ENCODE data around the gene CNTNAP2.

CNTNAP2 gene

DNA sequence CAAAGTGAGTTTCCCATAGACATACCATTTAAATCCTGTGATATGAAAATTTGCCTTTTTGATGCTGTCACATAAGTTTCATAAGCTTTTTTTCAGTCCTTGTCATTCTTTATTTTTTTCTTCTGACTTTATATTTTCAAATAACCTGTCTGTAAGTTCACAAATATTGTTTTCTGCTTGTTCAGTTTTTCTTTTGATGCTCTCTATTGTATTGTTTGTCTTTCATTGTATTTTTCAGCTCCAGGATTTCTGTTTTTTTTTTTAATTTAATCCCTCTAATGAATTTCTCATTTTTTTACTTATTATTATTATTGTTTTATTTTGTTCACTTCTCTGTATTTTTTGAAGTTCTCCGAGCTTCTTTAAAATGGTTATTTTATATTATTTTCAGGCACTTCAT, 623.4 kb downstream of the CNTNAP2 start:
- DNase-seq (ENCODE audit: low read depth in 2 of 2, low spot score in 1 of 2) = no peak

DNA sequence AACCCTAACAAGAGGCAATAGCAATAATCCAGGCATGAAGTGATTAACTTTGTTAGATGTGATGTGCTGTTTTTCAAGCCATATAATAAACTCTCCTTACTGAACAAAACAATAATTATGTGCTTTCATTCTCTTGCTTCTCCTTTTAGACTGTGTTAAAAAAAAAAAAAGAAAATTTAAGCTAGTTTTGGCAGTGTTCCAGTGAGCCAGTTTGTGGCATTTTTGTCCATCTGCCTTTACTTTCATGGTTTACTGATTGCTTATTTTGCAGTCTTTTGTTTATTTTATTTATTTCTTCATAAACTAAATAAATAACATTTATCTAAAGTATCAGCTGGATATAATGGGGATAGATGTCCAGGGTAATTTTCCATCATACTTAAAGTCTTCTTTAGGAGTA, 625.3 kb downstream of the CNTNAP2 start:
- DNase-seq (ENCODE audit: low read depth in 2 of 2, low spot score in 1 of 2) = no peak

DNA sequence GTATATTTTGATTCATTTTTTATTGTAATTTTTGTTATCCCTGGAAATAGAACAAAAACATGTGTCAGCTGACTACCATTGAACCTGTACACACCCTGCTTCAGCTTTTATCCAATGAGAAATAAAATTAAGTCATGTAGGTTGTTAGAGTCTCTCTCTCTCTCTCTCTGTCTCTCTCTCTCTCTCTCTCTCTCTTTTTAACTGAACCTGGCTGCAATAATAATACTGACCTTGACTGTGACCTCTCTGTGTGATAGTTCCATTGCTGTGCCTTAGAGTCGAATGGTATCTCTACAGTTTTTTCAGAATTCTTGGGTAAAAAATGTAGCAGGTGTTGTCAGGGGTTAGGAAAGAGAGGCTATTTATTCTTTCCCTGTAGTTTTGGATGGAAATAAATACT, 637.8 kb downstream of the CNTNAP2 start:
- no peak for DNase-seq (ENCODE audit: low read depth in 2 of 2, low spot score in 1 of 2)

DNA sequence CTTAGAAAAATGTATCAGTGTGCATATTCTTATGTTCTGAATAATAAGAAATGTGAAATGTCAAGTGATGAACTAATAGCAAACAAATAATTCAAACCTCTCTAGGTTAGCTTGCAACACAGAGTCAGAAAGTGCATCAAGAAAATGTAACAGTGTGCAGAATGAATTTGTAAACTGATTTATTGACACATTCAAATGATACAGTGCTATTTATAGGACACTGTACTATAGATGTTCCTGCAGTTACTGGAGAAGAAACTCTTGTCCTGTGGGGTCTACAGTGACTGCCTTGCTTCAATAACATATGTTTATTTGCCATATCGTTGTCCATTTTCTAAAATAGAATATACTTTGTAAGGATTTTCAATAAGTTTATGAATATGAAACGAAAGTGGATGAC, 639.0 kb downstream of the CNTNAP2 start:
- DNase-seq (ENCODE audit: low read depth in 2 of 2, low spot score in 1 of 2) = no peak

DNA sequence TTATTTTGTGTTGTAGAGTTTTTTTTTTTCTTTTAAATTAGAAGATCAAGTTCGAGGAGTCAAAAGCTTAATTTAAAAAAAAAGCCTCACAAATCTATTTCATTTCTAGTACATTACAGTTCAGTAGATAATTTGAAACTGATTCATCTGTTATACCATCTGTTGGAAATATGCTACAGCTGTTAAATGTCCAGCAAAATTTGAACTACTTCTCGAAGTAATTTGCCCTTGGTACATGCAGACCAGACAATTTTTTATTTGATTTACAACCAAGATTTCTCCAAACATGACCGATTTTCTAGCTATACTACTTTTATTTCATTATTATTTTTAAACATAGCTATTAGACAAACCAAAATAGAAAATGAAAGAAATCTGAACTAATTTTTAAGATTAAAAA, 647.9 kb downstream of the CNTNAP2 start:
- no peak for DNase-seq (ENCODE audit: low read depth in 2 of 2, low spot score in 1 of 2)

DNA sequence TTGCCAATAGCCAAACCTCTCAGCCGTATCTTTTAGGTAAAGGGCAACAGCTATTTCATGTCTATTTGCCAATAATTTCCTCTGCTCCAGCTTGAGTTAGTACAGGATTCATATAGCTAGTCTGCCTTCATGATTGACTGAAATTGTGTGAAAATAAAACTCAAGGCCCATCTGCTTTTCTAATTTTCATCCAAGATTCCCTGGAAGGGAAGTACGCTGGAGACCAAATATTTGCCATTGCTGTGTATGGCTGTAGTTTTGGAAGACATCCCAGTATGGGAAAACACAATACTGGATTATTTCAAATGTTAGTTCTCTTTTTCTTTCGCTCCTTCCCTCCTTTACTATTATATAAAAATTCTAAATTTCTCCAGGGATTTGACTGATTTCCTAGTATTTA, 652.4 kb downstream of the CNTNAP2 start:
- DNase-seq (ENCODE audit: low read depth in 2 of 2, low spot score in 1 of 2) = no peak

DNA sequence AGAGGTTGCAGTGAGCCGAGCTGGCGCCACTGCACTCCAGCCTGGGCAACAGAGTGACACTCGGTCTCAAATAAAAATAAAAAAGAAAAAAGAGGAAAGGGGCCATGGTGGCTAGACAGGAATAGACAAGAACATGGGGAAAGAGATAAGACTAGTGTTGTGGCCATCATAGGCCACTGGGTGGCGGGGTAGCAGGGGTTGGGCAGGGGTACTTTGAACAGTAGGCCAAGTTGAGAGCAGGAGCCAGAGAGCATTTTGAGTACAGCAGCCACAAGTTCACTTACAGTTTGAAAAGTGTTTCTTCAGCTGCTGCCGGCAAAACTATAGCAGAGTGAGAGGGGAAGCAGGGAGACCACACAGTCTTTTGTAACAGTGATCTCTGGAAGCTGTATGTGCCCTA, 656.0 kb downstream of the CNTNAP2 start:
- DNase-seq (ENCODE audit: low read depth in 2 of 2, low spot score in 1 of 2) = no peak

DNA sequence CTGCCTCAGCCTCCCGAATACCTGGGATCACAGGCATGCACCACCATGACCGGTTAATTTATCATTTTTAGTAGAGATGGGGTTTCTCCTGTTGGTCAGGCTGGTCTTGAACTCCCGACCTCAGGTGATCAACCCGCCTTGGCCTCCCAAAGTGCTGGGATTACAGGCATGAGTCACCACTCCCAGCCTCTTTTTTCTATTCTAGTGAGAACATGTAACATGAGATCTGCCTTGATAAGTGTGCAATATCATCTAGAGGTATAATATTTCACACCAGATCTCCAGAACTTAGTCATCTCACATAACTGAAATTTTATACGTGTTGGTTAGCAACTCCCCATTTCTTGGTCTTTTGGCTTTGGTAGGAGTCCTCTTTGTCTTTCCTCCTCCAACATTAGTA, 656.9 kb downstream of the CNTNAP2 start:
- no peak for DNase-seq (ENCODE audit: low read depth in 2 of 2, low spot score in 1 of 2)

DNA sequence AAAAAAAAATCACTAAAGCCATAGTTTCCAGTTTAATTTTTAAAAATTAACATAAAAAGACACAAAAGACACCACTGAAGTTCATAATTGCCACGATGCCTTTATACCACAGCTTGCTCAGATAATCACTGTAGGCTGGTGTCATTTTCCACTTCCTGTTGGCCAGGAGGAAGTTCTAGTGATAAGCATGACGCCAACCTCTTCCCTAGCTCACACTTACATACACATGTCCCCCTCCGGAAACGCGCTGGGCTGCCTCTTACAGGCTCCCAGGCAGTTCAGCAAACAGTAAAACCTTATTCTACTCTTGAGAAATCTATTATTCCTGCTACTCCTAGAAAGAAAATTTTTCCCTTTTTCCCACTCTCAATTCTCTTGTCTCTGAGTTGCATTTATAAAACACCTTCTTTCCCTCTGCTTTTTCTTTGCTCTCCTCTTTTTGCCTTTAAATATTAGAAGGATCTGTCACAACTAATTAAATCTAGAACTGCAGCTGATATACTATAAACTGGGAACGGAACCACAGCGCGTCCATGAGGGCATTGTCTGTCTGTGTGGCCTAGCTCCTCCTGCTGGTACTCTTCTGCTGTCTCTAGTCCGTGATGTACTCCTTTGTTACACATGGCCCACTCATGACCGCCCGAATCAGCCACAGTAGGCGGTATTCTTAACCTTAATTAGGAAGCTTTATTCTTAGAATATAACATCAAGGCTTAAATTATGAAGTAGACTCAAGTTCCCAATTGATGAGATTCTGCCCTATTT, 664.9 kb downstream of the CNTNAP2 start:
- DNase-seq (ENCODE audit: low read depth in 2 of 2, low spot score in 1 of 2) = no peak

DNA sequence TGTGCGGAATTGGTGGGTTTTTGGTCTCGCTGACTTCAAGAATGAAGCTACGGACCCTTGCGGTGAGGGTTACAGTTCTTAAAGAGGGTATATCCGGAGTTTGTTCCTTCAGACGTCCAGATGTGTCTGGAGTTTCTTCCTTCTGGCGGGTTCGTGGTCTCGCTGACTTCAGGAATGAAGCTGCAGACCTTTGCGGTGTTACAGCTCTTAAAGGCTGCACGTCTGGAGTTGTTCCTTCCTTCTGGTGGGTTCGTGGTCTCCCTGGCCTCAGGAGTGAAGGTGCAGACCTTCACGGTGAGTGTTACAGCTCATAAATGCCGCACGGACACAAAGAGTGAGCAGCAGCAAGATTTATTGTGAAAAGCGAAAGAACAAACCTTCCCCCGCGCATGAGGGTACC, 670.7 kb downstream of the CNTNAP2 start:
- no peak for DNase-seq (ENCODE audit: low read depth in 2 of 2, low spot score in 1 of 2)

DNA sequence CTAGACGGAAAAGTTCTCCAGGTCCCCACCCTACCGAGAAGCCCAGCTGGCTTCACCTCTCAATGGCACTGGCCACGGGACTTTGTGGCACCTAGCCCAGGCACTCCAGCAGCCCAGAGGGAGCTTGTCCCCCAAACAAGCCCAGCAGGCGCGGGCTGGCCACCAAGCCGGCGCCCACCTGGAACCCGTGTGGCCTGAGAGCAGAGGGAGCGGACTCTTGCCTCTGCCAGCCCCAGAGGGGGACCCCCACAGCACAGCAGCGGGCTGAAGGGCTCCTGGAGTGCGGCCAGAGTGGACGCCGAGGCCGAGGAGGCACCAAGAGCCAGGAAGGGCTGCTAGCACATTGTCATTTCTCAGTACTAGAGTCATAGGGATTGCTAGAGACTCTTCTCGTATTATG, 671.4 kb downstream of the CNTNAP2 start:
- DNase-seq (ENCODE audit: low read depth in 2 of 2, low spot score in 1 of 2) = no peak

DNA sequence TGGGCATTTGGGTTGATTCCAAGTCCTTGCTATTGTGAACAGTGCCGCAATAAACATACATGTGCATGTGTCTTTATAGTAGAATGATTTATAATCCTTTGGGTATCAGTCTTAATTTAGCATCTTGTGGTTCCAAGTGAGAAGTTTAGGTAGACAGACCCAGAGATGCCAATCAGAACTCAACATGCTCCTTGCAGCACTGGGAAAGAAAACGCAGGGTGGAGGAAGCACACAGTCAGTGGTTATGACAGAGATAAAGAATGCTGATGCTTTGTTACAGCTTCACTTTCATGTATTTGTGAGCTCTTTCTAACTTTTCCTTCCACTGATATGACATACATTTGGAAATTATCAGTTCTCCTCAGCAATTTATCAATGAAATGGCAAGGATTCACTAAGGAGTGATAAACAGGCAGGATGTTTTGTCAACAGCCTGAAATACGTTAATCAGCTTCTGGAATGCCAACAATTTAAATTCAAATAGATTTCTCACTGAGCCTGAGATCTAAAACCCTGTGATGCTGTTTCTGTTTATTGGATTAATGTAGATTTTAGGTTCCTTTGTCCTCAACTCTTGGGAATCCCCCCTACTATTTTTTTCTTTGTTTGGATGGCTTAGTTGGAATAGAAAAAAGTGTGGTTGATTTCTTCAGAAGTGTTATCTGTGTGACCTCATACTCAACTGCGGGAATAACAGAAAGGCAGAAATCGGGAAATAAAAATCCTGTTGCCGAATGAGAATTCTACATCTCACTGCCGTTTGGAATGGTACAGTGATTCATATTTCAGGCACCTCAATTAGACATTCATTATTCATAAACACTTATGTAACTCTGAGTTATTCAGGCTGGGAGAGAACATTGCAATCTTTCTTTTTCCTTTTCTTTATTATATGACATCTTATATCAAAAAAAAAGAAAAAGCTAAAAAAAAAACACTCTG, 675.0 kb downstream of the CNTNAP2 start:
- no peak for DNase-seq (ENCODE audit: low read depth in 2 of 2, low spot score in 1 of 2)

DNA sequence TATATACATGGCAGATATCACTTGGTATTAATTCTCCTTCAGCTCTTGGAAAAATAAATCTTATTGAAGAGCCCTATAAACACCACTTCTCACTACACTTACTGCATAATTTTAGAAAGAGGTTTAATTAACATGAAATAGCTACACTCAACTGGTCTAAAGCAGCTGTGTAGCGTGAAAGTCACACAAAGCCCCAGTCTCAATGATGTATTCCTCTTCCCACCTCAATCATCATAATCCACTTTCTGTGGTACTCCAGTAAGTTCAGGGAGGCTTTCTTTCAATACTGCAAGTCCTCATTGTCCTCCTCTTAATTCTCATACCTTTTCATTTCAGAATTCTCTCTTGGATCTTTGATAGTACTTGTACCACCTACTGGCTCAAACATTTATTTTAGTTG, 688.0 kb downstream of the CNTNAP2 start:
- no peak for DNase-seq (ENCODE audit: low read depth in 2 of 2, low spot score in 1 of 2)

DNA sequence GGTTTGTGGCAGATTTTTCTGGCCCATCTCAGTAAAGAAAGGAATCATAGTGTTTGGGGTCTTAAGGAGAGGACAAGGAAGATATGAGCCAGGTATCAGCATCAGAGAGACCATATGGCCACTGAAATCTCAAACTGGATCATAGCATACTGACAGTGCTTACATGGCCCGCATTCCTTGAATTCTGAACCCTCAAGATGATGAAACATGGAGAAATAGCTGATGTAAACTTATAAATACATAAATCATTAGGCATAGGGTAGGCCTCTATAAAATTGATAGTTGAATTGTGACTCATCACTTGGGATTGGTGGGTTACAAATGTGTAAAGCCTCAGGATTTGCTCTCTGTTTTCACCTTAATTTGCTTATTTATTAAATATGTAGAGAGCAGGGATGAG, 688.5 kb downstream of the CNTNAP2 start:
- no peak for DNase-seq (ENCODE audit: low read depth in 2 of 2, low spot score in 1 of 2)

DNA sequence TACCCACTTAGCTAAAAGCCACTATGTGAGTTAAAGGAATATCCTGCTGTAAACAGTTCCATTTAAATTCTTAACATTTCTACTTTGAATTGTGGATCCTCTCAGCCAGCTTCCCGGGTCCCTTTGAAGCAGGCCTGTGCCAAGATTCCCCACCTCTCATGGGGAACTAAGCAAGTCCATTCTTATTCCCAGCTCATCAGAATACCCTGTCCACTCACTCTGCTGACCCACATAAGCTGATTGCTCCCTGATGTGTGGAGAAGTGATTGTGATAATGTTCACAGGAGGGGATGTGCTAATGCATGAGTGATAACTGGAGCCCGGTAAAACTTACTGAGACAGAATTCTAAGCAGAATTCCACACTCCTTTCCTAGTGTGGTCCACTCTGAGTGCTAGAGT, 709.7 kb downstream of the CNTNAP2 start:
- DNase-seq (ENCODE audit: low read depth in 2 of 2, low spot score in 1 of 2) = no peak

DNA sequence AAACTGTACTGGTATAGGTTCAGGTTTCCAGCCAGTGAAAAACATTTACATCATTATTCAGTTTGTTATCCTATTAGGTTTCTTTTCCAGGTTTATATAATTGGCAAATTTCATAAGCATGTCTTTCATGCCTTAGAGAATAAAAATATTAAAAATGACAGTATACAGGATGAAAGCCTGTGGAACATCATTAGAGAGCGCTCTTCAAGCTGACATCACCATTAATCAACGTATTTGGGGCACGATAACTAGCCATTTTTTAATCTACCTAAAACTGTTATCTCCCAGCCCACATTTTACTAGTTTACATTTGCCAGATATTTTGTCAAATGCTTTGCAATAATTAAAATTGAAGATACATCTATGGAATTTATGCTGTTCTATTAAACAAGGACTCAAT, 714.1 kb downstream of the CNTNAP2 start:
- DNase-seq (ENCODE audit: low read depth in 2 of 2, low spot score in 1 of 2) = no peak

DNA sequence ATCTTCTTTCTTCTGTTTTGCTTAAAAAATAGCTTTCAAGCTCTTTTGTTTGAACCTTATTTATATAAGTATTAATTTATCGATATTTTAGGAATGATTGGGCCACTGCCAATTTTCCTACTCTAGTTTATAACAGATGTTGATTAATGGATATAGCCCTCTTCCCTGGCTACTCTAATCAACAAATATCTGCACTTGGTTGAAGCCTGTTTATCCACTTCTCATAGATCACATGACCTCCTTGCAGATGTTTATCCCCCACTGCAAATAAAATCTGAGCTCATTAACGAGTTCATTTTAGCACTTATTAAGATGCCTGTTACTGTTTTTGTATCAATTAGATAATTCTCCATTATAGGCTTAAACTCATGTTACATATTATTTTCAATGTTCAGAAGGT, 715.3 kb downstream of the CNTNAP2 start:
- DNase-seq (ENCODE audit: low read depth in 2 of 2, low spot score in 1 of 2) = no peak

DNA sequence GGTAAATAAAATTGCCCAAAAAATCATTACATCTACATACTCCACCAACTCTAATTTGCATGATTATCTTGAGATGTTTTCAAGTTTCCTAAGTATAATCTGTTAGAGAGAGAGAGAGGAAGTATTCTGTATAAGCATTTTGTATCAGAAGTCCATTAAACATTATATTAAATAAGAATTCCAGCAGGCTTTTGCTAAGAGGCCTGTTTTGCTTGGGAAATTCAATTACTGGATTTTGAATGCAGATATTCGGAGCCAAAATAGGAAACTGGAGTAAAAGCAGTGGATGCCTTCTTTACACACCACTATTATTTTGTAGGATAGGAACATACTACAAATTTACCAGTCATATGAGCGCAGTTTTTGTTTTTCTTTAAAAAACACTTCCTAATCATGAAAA, 727.8 kb downstream of the CNTNAP2 start:
- no peak for DNase-seq (ENCODE audit: low read depth in 2 of 2, low spot score in 1 of 2)

DNA sequence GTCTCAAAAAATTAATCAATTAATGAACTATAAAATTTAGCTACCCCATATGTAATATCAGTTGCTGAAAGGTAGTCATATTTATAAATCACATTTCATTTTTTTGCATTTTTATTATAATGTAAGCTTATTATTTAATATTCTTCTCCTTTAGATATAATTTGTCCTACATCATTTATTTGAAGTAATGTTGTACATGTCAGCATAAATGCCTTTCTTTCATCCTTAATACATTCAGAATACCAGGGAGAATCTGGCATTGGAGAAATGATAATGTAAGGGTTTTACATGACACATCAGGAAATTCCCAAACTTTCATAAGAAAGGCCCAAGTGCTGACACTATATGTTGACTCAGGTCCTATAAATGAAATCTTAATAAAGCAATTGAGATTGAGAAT, 742.1 kb downstream of the CNTNAP2 start:
- no peak for DNase-seq (ENCODE audit: low read depth in 2 of 2, low spot score in 1 of 2)

DNA sequence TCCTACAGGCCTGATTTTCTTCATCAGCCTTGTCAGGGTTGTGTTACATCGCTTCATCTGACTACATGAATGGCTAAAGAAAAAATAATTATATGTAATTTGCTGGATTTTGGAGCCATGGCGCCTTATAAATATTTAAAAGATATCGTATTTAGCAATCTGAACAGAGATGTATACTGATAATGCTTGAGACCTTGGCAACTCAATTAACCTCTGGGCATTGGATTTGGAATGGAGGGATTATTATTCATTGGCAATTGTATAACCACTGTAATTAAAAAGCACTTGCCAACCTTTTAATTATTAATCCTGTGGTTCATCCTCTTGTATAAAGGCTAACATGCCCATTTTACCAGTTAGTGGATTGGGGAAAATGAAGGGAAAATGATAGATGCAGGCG, 745.1 kb downstream of the CNTNAP2 start:
- no peak for DNase-seq (ENCODE audit: low read depth in 2 of 2, low spot score in 1 of 2)

DNA sequence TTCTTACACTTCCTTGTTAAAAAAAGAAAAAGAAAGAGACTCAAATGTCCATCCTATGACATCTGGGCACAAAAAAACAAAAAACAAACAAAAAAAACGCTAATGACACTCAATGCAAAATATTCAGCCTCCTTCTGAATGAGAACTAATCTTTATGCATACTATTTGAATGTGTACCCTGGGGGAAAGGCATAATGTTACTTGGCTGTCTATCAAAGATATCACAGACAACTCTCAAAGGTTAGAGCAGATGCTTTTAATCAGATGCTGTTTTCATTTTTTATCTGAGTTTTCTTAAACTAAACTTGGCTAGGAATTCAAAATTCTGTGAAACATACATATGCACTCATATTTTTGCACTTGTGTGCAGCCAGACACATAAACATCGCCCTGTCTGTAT, 745.8 kb downstream of the CNTNAP2 start:
- DNase-seq (ENCODE audit: low read depth in 2 of 2, low spot score in 1 of 2) = no peak

DNA sequence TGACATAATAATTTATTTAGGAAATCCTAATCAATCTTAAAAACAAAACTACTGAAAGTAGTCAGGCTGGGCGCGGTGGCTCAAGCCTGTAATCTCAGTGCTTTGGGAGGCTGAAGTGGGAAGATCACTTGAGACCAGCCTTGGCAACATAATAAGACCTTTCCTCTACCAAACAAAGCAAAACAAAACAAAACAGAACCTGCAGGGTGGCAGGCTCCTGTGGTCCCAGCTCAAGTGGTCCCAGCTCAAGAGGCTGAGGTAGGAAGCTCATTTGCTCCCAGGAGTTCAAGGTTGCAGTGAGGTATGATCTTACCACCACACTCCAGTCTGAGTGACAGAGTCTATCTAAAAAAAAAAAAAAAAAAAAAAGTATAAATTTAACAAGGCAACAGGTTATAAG, 748.0 kb downstream of the CNTNAP2 start:
- no peak for DNase-seq (ENCODE audit: low read depth in 2 of 2, low spot score in 1 of 2)

DNA sequence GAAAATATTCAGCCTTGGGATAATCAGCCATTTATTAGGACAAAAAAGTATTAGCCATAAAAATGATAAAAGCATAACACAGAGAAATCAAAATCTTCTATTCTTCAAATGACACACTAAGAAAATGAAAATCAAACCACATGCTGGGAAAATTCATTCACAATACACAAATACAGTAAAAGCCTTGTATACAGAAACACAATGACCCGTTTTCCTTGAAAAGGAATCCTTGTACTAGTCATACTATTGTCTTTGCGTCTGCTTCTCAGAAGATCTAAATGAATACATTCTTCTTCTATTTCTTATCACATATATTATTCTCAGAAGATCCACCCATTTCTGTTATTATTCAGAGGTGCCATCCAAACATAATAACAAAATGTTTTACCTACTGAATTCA, 749.1 kb downstream of the CNTNAP2 start:
- no peak for DNase-seq (ENCODE audit: low read depth in 2 of 2, low spot score in 1 of 2)

Measured in stimulated activated CD8-positive, alpha-beta memory T cell treated with anti-CD3 and anti-CD28 coated beads, Interleukin-4, amount 100 ng/mL, for 4 hours (primary cell).